ENCODE measurements around the gene UBR2. TPM values are rescaled to one million over a fixed set of nuclear protein-coding genes. Genes with fewer than 3 reads are reported as not detected.

UBR2 gene
- total and polyA plus RNA-seq, 2 donors (not counting 3 experiments of a cell fraction or from before 2014, with no cell fraction given) = 8.0 to 22.3 TPM

DNA sequence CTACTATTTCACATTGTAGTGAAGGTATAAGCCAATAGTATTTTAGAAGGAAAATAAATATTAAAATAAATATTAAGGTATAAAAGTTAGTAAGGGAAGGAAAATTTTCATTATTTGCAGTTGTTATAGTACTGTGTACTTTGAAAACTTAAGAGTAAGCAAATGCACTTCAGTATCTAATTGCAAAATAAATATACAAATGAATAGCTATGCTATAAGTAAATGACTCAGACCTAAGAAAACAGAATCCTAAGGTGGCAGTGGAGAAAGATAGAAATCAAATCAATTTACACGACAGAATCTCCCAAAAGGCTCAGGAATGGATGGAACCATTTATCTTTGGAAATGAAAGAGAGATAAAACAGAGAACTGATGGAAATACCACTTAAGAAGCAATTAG is 24.7 kb upstream of the UBR2 start:
- Histone ChIP-seq H3K9me1 (replicated peaks; ENCODE audit: control insufficient read depth, extremely low read depth, insufficient read depth, low read length) (no peaks in the 10 kb centered on the region), H3K79me2 (ENCODE audit: control insufficient read depth, insufficient read depth, low read length) (no peaks in the 10 kb centered on the region), H3K4me2 (ENCODE audit: insufficient read depth, low read length) (no peak overlapping the region), H3K27me3 (ENCODE audit: control insufficient read depth in 2 of 2, insufficient read depth in 2 of 2, low read length in 2 of 2) (no peaks in the 10 kb centered on the region), H3K4me3 (replicated peaks in 1 of 3; ENCODE audit: insufficient read depth in 1 of 3, low read depth in 1 of 3, low read length in 3 of 3) (no peak overlapping the region), H3K27ac (ENCODE audit: insufficient read depth, low read depth, low read length) (no peak overlapping the region), H2AFZ (ENCODE audit: low read depth, low read length) (no peak overlapping the region), H4K20me1 (replicated peaks; ENCODE audit: control insufficient read depth, extremely low read depth, insufficient read depth, low read length) (no peaks in the 10 kb centered on the region), H3K9ac (replicated peaks; ENCODE audit: extremely low read depth, insufficient read depth, low read length) (no peak overlapping the region), H3K9me3 (replicated peaks; ENCODE audit: control insufficient read depth, insufficient read depth, low read length) (no peaks in the 10 kb centered on the region), H3K36me3 (ENCODE audit: control insufficient read depth in 2 of 2, extremely low read depth in 1 of 2, insufficient read depth in 2 of 2, low read length in 2 of 2) (no peaks in the 10 kb centered on the region), H3K4me1 (ENCODE audit: control insufficient read depth, extremely low read depth, insufficient read depth, low read length) (peaks cover 10% of the 10 kb centered on the region)
- dilution Hi-C loops (cut with MboI; ENCODE audit: extremely low pct_ligation_motif_present, low sequenced_read_pairs) = no loop called here
- ChIA-PET POLR2A (no interaction called here), CTCF (interaction anchor here (9.4 kb wide), 1 partner anchor 8 kb away, joined by 117 read pairs; no protein-coding TSS in a partner anchor)
- intact Hi-C loops (cut with micrococcal nuclease) = no loop called here
- no peak for DNase-seq (ENCODE audit: low read depth, low spot score)
- no peak for TF ChIP-seq POLR2A (IDR thresholded peaks at IDR 0.05; ENCODE audit: low read depth, low read length)
- no peak for TF ChIP-seq EZH2 (IDR thresholded peaks at IDR 0.05; ENCODE audit: borderline replicate concordance, low read depth, low read length, severe bottlenecking)
- TF ChIP-seq JUN (IDR thresholded peaks at IDR 0.05; ENCODE audit: borderline replicate concordance, insufficient read depth, insufficient read length, low read depth) = no peak
- TF ChIP-seq, protein P1, sequence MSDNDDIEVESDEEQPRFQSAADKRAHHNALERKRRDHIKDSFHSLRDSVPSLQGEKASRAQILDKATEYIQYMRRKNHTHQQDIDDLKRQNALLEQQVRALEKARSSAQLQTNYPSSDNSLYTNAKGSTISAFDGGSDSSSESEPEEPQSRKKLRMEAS (IDR thresholded peaks at IDR 0.05; ENCODE audit: insufficient read depth, insufficient read length) = no peak
- TF ChIP-seq, protein P2, sequence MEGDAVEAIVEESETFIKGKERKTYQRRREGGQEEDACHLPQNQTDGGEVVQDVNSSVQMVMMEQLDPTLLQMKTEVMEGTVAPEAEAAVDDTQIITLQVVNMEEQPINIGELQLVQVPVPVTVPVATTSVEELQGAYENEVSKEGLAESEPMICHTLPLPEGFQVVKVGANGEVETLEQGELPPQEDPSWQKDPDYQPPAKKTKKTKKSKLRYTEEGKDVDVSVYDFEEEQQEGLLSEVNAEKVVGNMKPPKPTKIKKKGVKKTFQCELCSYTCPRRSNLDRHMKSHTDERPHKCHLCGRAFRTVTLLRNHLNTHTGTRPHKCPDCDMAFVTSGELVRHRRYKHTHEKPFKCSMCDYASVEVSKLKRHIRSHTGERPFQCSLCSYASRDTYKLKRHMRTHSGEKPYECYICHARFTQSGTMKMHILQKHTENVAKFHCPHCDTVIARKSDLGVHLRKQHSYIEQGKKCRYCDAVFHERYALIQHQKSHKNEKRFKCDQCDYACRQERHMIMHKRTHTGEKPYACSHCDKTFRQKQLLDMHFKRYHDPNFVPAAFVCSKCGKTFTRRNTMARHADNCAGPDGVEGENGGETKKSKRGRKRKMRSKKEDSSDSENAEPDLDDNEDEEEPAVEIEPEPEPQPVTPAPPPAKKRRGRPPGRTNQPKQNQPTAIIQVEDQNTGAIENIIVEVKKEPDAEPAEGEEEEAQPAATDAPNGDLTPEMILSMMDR (IDR thresholded peaks at IDR 0.05; ENCODE audit: extremely low read depth in 1 of 2, insufficient read depth in 1 of 2, low read depth in 1 of 2, low read length in 2 of 2) = no peak
- TF ChIP-seq FOS (IDR thresholded peaks at IDR 0.05; ENCODE audit: borderline replicate concordance, insufficient read depth, low read length) = no peak
- TF ChIP-seq POLR2AphosphoS5 (IDR thresholded peaks at IDR 0.05; ENCODE audit: insufficient read depth, low read depth, low read length) = no peak
- TF ChIP-seq GATA2 (IDR thresholded peaks at IDR 0.05; ENCODE audit: insufficient read depth, insufficient read length, low read depth, low read length) = no peak
- no peak for TF ChIP-seq MYC (IDR thresholded peaks at IDR 0.05; ENCODE audit: low read depth, low read length)
- FAIRE-seq = no peak
- no TSS peak for BruUV-seq (replicated peaks)

Measured in endothelial cell of umbilical vein (primary cell).